HG03064 (cell line): ENCODE results near the gene ZNF57.
"Not testable (repeated sequence)": the region's sequence is repeated elsewhere in the genome, so short reads cannot be mapped to it uniquely, and the experiment has no call there.

Source experiments
- ATAC-seq: cut with Tn5 transposase; IDR thresholded peaks from one replicate; pipeline ENCODE4 v1.9.1; 2021; ENCODE audit warnings: low read depth; ENCODE audit not compliant: unreplicated experiment

ZNF57 gene

DNA sequence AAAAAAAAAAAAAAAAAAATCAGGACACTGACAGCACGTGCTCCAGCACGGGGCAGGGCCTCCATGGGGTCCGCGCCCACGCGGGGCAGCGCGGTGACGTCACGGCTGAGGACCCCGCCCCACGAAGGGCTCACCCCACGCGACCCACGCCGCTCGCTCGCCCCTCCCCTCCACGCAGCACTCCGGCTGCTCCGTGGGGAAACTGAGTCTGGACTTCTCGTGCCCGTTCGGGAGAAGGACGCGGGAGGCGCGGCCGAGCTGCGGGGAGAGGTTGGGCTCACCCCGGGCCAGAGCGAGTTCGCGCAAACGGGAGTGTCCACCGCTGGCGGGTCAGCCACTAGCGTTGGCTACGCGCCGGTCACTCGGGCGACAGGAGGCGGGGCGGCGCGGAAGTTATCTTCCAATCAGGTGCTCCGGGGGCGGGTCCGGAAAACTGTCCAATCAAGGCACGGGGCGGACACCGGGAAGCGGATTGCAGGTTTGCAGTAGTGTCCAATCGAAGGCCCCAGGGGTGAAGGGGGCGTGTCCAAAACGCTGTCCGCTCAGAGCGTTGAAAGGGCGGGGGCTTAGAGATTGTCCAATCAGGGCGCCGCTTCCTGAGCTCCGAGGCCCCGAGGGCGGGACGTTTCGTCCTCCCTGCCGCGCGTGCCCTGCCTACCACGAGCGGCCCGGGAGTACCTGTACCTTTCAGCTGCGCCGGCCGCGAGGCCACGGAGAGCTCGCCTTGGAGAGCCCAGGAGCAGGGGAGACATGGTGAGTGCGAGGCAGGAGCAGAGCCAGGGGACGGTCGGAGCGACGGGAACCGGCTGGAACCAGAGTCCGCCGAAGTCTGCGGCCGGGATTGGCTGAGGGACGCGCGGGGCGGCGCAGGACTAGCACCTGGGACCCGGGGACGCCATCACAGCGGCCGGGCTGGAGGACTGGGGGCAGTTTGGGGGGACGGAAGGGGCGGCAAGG lies at the start of gene ZNF57:
ZNF57 (plus strand) TSS at position 633 of the 957 bp plus-strand sequence; CDS start at position 751, 118 bp downstream.
- peak; percentile 88 for ATAC-seq

DNA sequence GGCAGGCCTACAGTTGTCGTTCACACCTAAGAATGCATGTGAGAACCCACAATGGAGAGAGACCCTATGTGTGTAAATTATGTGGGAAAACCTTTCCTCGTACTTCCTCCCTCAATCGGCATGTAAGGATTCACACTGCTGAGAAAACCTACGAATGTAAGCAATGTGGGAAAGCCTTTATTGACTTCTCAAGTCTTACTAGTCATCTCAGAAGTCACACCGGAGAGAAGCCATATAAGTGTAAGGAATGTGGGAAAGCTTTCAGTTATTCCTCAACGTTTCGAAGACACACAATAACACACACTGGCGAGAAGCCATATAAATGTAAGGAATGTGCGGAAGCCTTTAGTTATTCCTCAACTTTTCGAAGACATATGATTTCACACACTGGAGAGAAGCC lies 48.1 kb upstream of the ZNF57 start:
- no peak for ATAC-seq

DNA sequence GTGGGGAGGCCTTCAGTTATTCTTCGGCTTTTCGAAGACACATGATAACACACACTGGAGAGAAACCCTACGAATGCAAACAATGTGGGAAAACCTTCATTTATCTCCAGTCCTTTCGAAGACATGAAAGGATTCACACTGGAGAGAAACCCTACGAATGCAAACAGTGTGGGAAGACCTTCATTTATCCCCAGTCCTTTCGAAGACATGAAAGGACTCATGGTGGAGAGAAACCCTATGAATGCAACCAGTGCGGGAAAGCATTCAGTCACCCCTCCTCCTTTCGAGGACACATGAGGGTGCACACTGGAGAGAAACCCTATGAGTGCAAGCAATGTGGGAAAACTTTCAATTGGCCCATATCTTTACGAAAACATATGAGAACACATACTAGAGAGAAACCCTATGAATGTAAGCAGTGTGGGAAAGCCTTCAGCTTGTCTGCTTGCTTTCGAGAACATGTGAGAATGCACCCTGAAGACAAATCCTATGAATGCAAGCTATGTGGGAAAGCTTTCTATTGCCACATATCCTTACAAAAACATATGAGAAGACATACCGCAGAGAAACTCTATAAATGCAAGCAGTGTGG lies 47.6 kb upstream of the ZNF57 start:
- ATAC-seq: no peak

DNA sequence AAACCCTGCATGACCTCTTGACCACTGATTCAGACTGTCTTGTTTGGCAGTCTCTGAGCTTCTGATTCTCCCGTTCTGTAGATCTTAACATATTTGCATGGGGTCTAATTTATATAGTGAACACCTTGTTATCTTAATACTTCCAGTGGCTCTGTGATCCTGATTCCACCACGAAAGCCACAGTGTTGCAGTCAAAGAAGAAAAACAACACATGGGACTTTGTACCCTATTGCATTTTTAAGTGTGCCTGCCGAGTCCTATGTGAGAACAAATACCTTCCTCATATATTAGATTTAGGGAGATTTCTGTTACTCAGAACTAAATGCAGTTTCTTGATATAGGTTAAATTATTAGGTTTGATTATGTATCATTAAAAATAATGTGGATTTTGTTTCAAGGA lies 45.9 kb upstream of the ZNF57 start:
- no peak for ATAC-seq

DNA sequence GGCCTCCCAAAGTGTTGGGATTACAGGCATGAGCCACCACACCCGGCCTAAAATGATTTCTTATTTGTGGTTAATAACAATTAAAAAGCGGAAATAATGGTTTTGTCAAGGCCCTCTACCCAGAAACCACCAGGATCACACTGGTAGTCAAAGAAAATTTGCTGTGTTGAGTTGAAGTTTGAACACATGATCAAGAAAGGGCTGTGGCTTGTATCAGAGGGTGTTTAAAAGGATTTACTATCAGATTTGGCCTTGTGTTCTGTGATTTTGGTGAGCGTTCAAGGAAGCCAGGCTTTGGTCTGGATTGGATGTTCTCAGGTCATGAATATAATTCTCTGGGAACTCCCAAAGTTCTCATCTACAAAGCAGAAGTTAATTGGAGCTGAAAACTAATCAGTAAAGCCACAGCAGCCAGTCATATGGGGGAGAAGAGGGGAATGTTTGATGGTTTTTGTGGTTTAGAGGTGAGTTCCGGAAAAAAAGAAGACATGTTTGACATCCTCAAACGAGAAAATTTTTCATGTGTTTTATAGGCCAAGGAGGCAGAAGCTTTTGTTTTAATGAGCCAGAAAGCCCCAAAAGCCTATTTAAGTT lies 44.2 kb upstream of the ZNF57 start:
- no peak for ATAC-seq

DNA sequence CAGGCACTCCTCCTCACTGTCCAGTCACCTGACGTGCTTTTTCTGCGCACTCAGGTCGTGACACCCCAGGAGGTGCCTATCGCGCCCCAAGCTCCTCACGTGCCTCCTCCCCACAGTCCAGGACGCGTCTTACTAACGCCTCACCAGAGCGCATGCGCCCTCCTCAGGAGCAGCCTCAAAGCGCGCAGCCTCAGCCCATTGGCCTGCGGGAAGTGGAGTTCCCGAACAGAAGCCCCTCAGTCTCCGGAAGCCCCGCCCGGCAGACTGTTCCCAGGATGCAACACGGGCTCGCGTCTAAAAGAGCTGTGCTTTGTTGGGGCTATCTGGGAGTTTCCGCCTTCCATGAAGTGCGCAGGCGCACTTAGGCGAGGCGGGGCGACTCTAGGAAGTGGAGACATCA lies 41.9 kb upstream of the ZNF57 start:
- ATAC-seq: no peak

DNA sequence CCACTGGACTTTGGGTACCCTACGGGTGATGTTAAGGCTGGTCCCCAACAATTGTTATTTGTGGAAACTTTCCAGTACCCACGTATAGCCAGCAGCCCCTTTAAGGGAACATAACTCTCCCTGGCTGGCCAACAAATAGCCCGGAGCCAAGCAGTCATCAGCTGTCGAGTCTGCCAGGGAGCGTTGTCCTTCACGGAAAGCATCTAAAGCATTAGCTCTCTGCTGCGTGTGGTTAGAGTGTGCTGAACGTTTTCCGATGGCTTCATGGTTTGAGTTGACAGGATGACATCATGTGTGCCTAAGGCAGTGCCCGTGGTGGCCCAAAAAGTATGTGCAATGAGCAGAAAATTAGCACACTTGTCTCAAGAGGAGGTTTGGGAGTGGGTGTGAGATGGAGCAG lies 36.9 kb upstream of the ZNF57 start:
- no peak for ATAC-seq

DNA sequence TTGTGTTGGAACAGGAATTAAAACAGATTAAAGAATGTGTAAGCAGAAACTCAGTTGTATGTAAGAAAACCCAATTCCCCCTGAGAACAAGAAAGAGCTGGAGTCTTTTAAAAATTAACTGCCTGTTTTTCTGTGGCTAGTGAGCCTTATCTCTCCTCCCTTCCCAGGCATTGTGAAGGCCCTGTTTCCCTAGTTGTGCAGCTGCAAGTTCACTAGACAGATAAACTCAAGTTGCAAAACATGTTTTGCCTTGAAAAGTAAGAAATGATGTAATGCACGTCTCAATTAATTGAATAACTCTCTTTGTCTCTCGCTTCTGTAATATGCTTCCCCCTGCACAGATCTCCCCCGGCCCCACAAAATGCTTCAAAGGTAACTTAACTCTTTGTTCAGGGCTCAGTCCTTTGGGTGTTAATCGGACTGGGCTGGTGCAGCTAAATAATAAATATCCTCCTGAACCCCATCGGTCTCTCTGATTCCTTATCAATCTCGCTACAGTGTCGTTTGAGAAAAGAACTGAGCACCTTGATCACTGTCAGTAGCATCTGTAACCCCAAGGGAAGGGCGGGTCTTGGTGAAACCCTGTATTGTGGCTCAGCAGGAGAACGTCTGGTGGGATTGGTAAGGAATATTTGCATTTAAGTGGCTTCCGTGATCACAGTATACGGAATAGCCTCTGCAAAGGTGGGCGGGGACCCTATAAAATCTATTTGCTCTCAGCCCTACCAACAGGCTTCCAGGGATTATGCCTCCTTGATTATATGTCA lies 35.2 kb upstream of the ZNF57 start:
- no peak for ATAC-seq

DNA sequence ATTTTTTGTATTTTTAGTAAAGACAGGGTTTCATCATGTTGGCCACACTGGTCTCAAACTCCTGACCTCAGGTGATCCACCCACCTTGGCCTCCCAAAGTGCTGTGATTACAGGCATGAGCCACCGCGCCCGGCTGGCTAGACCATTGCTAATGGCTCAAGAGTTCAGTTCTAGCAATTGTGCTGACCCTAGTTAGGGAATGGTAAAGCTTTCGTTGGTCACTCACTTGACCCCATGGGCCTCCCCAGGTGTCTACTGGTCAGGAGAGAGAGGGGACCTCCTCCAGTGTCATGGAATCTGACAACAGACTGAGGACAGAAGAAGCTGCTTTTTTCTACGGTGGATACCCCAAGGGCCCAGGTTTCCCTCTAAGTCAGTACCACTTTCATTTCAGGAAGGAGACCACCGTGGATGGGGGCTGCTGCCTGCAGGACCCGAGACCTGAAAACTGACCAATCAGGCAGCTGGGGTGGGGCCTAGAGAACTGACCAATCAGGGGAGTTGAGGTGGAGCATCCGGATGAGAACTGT lies 34.2 kb upstream of the ZNF57 start:
- ATAC-seq: no peak

DNA sequence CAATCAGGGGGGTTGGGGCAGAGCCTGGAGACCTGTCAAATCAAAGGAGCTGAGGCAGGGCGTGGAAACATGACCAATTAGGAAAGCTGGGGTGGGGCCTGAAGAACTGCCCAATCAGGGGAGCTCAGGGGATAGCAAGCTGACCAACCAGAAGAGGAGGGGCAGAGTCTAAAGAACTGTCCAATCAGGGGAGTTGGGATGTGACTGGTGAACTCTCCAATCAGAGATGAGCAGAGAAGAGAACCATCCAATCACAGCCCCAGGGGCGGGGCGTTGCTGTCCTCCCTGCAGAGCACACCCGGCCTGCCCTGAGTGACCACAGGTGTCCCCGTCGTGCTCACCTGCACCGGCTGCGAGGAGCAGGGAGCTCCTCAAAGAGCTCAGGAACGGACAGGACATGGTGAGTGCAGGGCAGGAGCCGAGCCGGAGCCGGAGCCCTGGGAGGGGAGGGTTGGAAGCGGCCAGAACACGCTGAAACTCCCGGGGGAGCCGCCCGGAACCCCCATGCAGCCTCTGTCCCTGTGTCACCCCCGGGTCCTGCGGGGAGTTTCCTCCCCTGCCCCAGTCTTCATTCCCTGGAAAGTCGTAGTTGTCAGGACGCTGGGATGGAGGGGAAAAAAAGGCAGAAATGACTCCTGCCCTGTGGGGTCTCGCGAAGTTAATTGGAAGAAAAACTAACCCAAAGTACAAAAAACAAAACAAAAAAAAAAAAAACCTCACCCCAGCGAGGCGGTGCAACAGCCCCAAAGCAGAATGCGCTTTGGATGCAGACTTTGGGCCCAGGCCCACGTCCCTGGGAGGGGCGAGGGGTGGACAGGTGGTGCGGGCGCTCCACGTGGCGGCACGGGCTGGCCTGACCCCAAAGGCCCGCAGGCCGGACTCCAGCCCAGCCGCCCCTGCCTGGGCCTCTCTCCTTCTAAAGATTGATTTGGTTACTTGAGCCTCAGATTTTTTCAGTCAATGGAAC lies 33.4 kb upstream of the ZNF57 start, which contains the start of gene ZNF556:
ZNF556 (plus strand) TSS at position 311 of the 967 bp plus-strand sequence; CDS start at position 398, 87 bp downstream.
- no peak for ATAC-seq

DNA sequence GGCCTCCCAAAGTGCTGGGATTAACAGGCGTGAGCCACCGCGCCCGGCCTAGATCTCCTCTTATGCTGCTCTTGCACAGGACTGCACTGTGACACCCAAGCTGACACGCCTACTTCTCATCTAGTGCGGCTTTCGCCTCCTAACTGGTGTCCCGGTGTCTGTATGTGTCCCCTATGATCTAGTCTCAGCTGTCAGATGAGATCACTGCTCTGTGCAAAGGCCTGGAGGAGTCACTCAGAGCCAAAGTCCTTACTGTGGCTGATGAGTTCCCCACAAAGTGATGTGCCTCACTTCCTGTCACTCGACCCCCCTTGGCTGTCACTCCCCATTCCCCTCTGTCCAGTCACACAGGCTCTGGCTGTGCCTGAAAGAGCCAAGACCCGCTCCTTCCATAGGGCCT lies 31.1 kb upstream of the ZNF57 start:
- ATAC-seq: no peak

DNA sequence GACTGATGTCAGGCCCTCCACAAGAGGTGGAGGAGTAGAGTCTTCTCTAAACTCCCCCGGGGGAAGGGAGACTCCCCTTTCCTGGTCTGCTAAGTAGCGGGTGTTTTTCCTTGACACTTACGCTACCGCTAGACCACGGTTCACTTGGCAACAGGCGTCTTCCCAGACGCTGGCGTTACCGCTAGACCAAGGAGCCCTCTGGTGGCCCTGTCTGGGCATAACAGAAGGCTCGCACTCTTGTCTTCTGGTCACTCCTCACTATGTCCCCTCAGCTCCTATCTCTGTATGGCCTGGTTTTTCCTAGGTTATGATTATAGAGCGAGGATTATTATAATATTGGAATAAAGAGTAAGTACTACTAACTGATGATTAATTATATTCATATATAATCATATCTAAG lies 28.6 kb upstream of the ZNF57 start:
- not testable (repeated sequence) for ATAC-seq

DNA sequence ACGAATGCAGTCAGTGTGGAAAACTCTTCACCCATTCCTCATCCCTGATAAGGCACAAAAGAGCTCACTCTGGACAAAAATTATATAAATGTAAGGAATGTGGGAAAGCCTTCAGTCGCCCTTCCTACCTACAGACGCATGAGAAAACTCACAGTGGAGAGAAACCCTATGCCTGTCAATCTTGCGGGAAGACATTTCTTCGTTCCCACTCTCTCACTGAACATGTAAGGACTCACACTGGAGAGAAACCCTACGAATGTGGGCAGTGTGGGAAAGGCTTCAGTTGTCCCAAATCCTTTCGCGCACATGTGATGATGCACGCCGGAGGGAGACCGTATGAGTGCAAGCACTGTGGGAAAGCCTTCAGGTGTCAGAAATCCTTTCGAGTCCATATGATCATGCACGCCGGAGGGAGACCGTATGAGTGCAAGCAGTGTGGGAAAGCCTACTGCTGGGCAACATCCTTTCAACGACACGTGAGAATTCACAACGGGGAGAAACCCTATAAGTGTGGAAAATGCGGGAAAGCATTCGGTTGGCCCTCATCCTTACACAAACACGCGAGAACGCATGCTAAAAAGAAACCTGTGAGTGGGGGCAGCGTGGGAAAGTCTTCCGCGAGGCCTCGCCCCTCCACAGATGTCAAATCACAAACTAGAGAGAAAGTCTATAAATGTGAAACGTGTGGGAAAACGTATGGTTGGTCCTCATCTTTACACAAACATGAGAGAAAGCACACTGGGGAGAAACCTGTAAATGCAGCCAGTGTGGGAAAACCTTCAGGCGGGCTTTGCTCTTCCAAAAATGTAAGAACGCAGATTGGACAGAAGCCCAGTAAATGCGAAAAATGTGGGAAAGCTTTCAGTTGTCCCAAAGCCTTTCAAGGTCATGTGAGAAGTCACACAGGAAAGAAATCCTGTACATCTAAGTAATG lies 23.1 kb upstream of the ZNF57 start:
- no peak for ATAC-seq

DNA sequence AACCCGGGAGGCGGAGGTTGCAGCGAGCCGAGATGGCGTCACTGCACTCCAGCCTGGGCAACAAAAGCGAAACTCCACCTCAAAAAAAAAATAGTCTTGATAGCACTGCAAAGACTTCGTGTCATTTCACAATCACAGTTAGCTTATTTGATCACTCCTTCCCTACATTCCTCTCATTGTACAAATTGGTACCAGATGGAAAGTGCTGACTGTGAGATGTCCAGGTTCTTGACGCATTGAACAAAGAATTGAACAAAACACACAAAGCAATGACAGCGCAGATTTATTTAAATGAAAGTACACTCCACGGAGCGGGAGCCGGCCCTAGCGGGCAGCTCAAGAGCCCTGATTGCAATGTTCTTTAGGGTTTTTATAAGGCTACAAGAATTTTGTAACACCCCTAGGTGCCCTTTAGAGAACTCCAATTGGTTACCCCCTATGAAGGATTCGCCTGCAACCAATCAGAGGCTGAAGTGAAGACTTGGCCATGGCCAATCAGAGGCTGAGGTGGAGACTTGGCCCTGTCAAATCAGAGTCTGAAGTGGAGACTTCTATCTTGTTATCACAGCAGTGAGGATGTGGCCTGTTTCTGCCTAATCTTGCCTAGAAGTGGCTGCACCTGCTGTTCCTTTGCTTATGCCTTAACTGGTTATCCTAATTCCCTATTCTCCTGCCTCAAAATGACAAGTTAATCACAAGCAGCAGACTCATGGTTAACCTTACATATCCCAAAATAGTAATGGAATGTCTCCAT lies 16.9 kb upstream of the ZNF57 start:
- no peak for ATAC-seq

DNA sequence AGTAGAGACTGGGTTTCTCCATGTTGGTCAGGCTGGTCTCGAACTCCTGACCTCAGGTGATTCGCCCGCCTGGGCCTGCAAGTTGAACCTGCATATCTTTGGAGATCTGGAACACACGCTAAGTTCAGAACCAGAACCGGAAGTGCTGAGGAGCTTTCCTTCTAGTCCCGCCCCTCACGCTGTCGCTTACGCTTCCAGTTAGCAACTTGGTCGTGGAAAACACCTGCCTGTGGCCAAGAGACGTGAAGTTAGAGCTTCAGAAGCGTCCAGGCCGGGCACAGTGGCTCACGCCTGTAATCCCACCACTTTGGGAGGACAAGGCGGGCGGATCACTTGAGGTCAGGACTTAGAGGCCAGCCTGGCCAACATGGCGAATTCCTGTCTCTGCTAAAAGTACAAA lies 15.0 kb upstream of the ZNF57 start:
- no peak for ATAC-seq

DNA sequence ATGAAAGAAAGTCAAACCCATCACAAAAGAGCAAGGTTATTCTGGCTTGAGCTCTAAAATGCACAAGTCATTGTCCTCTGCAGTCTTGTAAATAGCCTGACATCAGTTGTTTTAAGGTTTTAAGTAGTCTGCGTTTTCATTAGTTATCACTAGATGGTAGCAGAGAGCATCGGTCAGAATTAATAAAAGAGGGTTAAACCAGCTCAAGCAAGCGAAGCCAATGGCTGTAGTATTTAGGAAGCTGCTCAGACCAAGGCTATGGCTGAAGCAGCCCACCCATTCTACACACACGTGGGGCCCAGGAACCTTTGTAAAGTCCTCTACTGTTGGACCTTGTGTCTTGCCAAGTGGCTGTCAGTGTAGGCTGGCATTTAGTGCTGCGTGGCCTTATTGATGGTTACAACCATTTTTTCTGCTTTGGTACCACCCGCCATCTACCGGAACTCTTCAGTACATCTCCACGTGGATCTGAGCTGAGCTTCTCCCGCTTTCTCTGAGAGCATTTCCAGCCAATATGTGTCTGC lies 13.3 kb upstream of the ZNF57 start:
- no peak for ATAC-seq

DNA sequence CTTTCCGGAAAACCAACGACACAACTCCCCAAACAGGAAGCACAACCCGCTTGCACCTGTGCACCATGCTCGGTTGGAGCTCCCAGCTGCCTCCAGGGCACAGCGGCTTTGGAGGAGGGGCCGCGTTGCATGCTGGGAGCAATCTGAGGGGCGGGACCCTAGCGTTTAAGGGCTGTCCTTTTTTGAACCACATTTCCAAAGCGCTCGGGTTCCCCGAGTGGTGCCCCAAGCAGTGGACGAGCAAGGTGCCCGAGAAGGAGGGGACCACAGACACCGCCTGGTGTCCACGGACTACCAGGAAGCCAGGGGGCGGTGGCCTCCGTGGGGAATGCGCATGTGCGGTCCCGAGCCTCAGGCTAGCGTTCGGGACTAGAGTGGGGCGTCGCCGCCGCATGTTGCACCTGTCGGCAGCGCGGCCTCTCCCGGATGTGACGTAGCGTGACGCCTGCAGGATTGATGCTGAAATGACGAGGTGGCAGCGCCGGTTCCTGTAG lies 11.9 kb upstream of the ZNF57 start:
- ATAC-seq: no peak
